ENCODE data around the gene DSP.
A peak's percentile ranks its signal among the peaks of the same experiment; 100 is the strongest.

Gene DSP

GRCh38 chr6:7589221-7589620, 47.8 kb downstream of the DSP start:
- Histone ChIP-seq H3K27me3 (ENCODE audit: insufficient read depth, low read length, poor library complexity) (no peaks in the 10 kb centered on the region), H3K9me3 (ENCODE audit: insufficient read depth, low read length, severe bottlenecking) (no peaks in the 10 kb centered on the region), H3K4me3 (ENCODE audit: low read depth in 1 of 2, low read length in 2 of 2) (peak overlapping the region in 1 of 2 experiments; percentile 88; a peak in 1 of 4 replicates), H3K79me2 (ENCODE audit: insufficient read depth, low read length) (peaks cover 40% of the 10 kb centered on the region), H3K36me3 (ENCODE audit: insufficient read depth, low read length) (peaks cover 13% of the 10 kb centered on the region), H3K27ac (ENCODE audit: low read length) (peak overlapping the region; percentile 82; the same call in 1 of the 2 replicates), H3K9ac (ENCODE audit: low read depth, low read length) (peak overlapping the region; percentile 91), H3K4me2 (ENCODE audit: insufficient read depth, low read length) (peak overlapping the region; percentile 75), H3K4me1 (ENCODE audit: insufficient read depth, low read length) (peaks cover 37% of the 10 kb centered on the region), H2AFZ (ENCODE audit: low read depth, low read length) (peak overlapping the region; percentile 93), H4K20me1 (ENCODE audit: insufficient read depth, low read length) (peaks cover 22% of the 10 kb centered on the region)
- ATAC-seq (ENCODE audit: insufficient read depth, low read depth) (no peak), DNase-seq (no peak)
- TF ChIP-seq CTCF (IDR thresholded peaks at IDR 0.05; ENCODE audit: borderline replicate concordance, extremely low read depth, low read length, poor library complexity, severe bottlenecking) (no peak), EZH2 (IDR thresholded peaks at IDR 0.05; ENCODE audit: borderline replicate concordance, low read depth, low read length, severe bottlenecking) (no peak)

GRCh38 chr6:7589949-7590917, 48.8 kb downstream of the DSP start, which contains the start of gene SNRNP48:
Gene SNRNP48 (plus strand): TSS chr6:7590198. CDS start chr6:7590258, 60 bp downstream.
- Histone ChIP-seq H3K4me1 (ENCODE audit: insufficient read depth, low read length) (peaks cover 37% of the 10 kb centered on the region), H3K9ac (ENCODE audit: low read depth, low read length) (peak within 1 kb of the TSS; percentile 91), H3K4me2 (ENCODE audit: insufficient read depth, low read length) (peak within 1 kb of the TSS; percentile 75), H3K79me2 (ENCODE audit: insufficient read depth, low read length) (peaks cover 43% of the 10 kb centered on the region), H3K9me3 (ENCODE audit: insufficient read depth, low read length, severe bottlenecking) (no peaks in the 10 kb centered on the region), H3K4me3 (ENCODE audit: low read depth in 1 of 2, low read length in 2 of 2) (peak within 1 kb of the TSS; percentile 80 to 88), H4K20me1 (ENCODE audit: insufficient read depth, low read length) (peaks cover 22% of the 10 kb centered on the region), H3K27ac (ENCODE audit: low read length) (peak within 1 kb of the TSS; percentile 83), H3K36me3 (ENCODE audit: insufficient read depth, low read length) (peaks cover 23% of the 10 kb centered on the region), H3K27me3 (ENCODE audit: insufficient read depth, low read length, poor library complexity) (no peaks in the 10 kb centered on the region), H2AFZ (ENCODE audit: low read depth, low read length) (peak within 1 kb of the TSS; percentile 93)
- TF ChIP-seq EZH2 (IDR thresholded peaks at IDR 0.05; ENCODE audit: borderline replicate concordance, low read depth, low read length, severe bottlenecking), result no peak
- ATAC-seq (ENCODE audit: insufficient read depth, low read depth) (peak; percentile 99), DNase-seq (peak; percentile 94)

GRCh38 chr6:7590918-7591302, 49.4 kb downstream of the DSP start:
- H3K27ac ChIP-seq (ENCODE audit: low read length), result peak overlapping the region; percentile 83
- peak overlapping the region; percentile 75 for H3K4me2 ChIP-seq (ENCODE audit: insufficient read depth, low read length)
- TF ChIP-seq EZH2 (IDR thresholded peaks at IDR 0.05; ENCODE audit: borderline replicate concordance, low read depth, low read length, severe bottlenecking), result no peak
- no peaks in the 10 kb centered on the region for H3K9me3 ChIP-seq (ENCODE audit: insufficient read depth, low read length, severe bottlenecking)
- H2AFZ ChIP-seq (ENCODE audit: low read depth, low read length), result no peak overlapping the region
- H3K27me3 ChIP-seq (ENCODE audit: insufficient read depth, low read length, poor library complexity), result no peaks in the 10 kb centered on the region
- H3K9ac ChIP-seq (ENCODE audit: low read depth, low read length), result peak overlapping the region; percentile 91
- peaks cover 22% of the 10 kb centered on the region for H4K20me1 ChIP-seq (ENCODE audit: insufficient read depth, low read length)
- H3K36me3 ChIP-seq (ENCODE audit: insufficient read depth, low read length), result peaks cover 30% of the 10 kb centered on the region
- peak overlapping the region; percentile 80 to 88; a peak in 3 of 4 replicates for H3K4me3 ChIP-seq (ENCODE audit: low read depth in 1 of 2, low read length in 2 of 2)
- no peak for ATAC-seq (ENCODE audit: insufficient read depth, low read depth)
- peaks cover 37% of the 10 kb centered on the region for H3K4me1 ChIP-seq (ENCODE audit: insufficient read depth, low read length)
- peak; percentile 13 for DNase-seq
- peaks cover 46% of the 10 kb centered on the region for H3K79me2 ChIP-seq (ENCODE audit: insufficient read depth, low read length)

GRCh38 chr6:7591770-7592169, 50.3 kb downstream of the DSP start:
- Histone ChIP-seq H3K27me3 (ENCODE audit: insufficient read depth, low read length, poor library complexity) (no peaks in the 10 kb centered on the region), H3K27ac (ENCODE audit: low read length) (no peak overlapping the region), H3K9ac (ENCODE audit: low read depth, low read length) (peak overlapping the region; percentile 91; the same call in 1 of the 2 replicates), H3K4me2 (ENCODE audit: insufficient read depth, low read length) (peak overlapping the region; percentile 75), H3K4me3 (ENCODE audit: low read depth in 1 of 2, low read length in 2 of 2) (peak overlapping the region in 1 of 2 experiments; percentile 88; a peak in 3 of 4 replicates), H2AFZ (ENCODE audit: low read depth, low read length) (no peak overlapping the region), H3K9me3 (ENCODE audit: insufficient read depth, low read length, severe bottlenecking) (no peaks in the 10 kb centered on the region), H3K36me3 (ENCODE audit: insufficient read depth, low read length) (peaks cover 39% of the 10 kb centered on the region), H4K20me1 (ENCODE audit: insufficient read depth, low read length) (peaks cover 22% of the 10 kb centered on the region), H3K79me2 (ENCODE audit: insufficient read depth, low read length) (peaks cover 51% of the 10 kb centered on the region), H3K4me1 (ENCODE audit: insufficient read depth, low read length) (peaks cover 37% of the 10 kb centered on the region)
- ATAC-seq (ENCODE audit: insufficient read depth, low read depth) (no peak), DNase-seq (no peak)
- TF ChIP-seq CTCF (IDR thresholded peaks at IDR 0.05; ENCODE audit: borderline replicate concordance, extremely low read depth, low read length, poor library complexity, severe bottlenecking) (no peak), EZH2 (IDR thresholded peaks at IDR 0.05; ENCODE audit: borderline replicate concordance, low read depth, low read length, severe bottlenecking) (no peak)

Data from DND-41 (cell line).